H1 (cell line): ENCODE results near the gene MICU1. TPM values are rescaled to one million over a fixed set of nuclear protein-coding genes. Genes with fewer than 3 reads are reported as not detected.

ENCODE experiments used
- CTCF ChIA-PET: fragments of 300-600 bp; sonication (Branson Sonifier 250); formaldehyde crosslinking; loops from one replicate; lab custom pipeline; 2021; ENCODE audit not compliant: partially characterized antibody; lab: Charles Lee
- POLR2A ChIA-PET: fragments of 300-600 bp; sonication (Branson Sonifier 250); formaldehyde crosslinking; loops from one replicate; lab custom pipeline; 2021; ENCODE audit warnings: inconsistent platforms; ENCODE audit not compliant: partially characterized antibody; lab: Charles Lee
- DNase-seq, 2 experiments: peaks; one replicate each; pipeline versions ENCODE4 v3.0.0 to v3.0.0-alpha.2; 2010 to 2022; ENCODE audit warnings: low spot score in 2 of 2, low read depth in 1 of 2, mixed read lengths in 1 of 2
- FAIRE-seq: peaks from 2 replicates; lab custom pipeline; 2011; peaks lifted over from hg19 to GRCh38; lab: Jason Lieb, UNC
- H2AFZ ChIP-seq: 2 replicates; pipeline ENCODE4 v1.8.1; 2012; ENCODE audit warnings: low read length, inconsistent platforms
- H2AK5ac ChIP-seq: 2 replicates; pipeline ENCODE4 v1.6.1; 2013; ENCODE audit warnings: low read depth, low read length
- H2BK120ac ChIP-seq: replicated peaks from 2 replicates; pipeline ENCODE3; 2013; ENCODE audit warnings: low read depth, low read length, inconsistent platforms
- H2BK12ac ChIP-seq: 2 replicates; pipeline ENCODE4 v1.6.1; 2013; ENCODE audit warnings: low read depth, low read length
- H2BK15ac ChIP-seq: 2 replicates; pipeline ENCODE4 v1.6.1; 2013; ENCODE audit warnings: low read length
- H2BK20ac ChIP-seq: 2 replicates; pipeline ENCODE4 v1.6.1; 2013; ENCODE audit warnings: low read length
- H2BK5ac ChIP-seq: 2 replicates; pipeline ENCODE4 v1.6.1; 2013; ENCODE audit warnings: low read depth, low read length
- H3K14ac ChIP-seq: 2 replicates; pipeline ENCODE4 v1.6.1; 2013; ENCODE audit warnings: inconsistent platforms; ENCODE audit not compliant: insufficient read length
- H3K18ac ChIP-seq: 2 replicates; pipeline ENCODE4 v1.6.1; 2013; ENCODE audit warnings: low read length; ENCODE audit errors: extremely low read depth
- H3K23ac ChIP-seq: 2 replicates; pipeline ENCODE4 v1.6.1; 2013; ENCODE audit warnings: inconsistent platforms; ENCODE audit not compliant: insufficient read length
- H3K23me2 ChIP-seq: 2 replicates; pipeline ENCODE4 v1.6.1; 2013; ENCODE audit warnings: low read depth, low read length
- H3K27ac ChIP-seq: 2 replicates; pipeline ENCODE4 v1.6.1; 2011; ENCODE audit warnings: low read depth, low read length, inconsistent platforms
- H3K27me3 ChIP-seq, 4 experiments: replicated peaks in 1 of 4; 1 replicate in 1 of 4; 2 replicates in 3 of 4; pipeline versions ENCODE4 v1.6.1 to v1.8.1; 2011 to 2013; ENCODE audit warnings: low read length in 3 of 4, mild to moderate bottlenecking in 3 of 4, inconsistent platforms in 2 of 4, mixed read lengths in 2 of 4, moderate library complexity in 1 of 4; ENCODE audit not compliant: control insufficient read depth in 3 of 4, insufficient read depth in 3 of 4; ENCODE audit errors: extremely low read depth in 1 of 4
- H3K36me3 ChIP-seq, 4 experiments: 2 replicates each; pipeline versions ENCODE4 v1.6.1 to v1.8.1; 2011 to 2013; ENCODE audit warnings: mild to moderate bottlenecking in 4 of 4, low read length in 3 of 4, moderate library complexity in 2 of 4, control low read depth in 1 of 4, inconsistent platforms in 1 of 4; ENCODE audit not compliant: insufficient read depth in 4 of 4, control insufficient read depth in 2 of 4
- H3K4ac ChIP-seq: replicated peaks from 2 replicates; pipeline ENCODE3; 2013; ENCODE audit warnings: low read length, low read depth, mixed read lengths, inconsistent platforms; ENCODE audit not compliant: insufficient read length
- H3K4me1 ChIP-seq, 4 experiments: replicated peaks in 1 of 4; 1 replicate in 1 of 4; 2 replicates in 3 of 4; pipeline versions ENCODE4 v1.6.1 to v1.8.1; 2011 to 2013; ENCODE audit warnings: low read length in 3 of 4, inconsistent platforms in 2 of 4, mixed read lengths in 1 of 4; ENCODE audit not compliant: insufficient read depth in 4 of 4, control insufficient read depth in 3 of 4
- H3K4me2 ChIP-seq, 2 experiments: 2 replicates each; pipeline versions ENCODE4 v1.6.1 to v1.8.1; 2011 to 2013; ENCODE audit warnings: low read depth in 2 of 2, low read length in 2 of 2, control low read depth in 1 of 2, inconsistent platforms in 1 of 2, mild to moderate bottlenecking in 1 of 2; ENCODE audit not compliant: insufficient read depth in 1 of 2
- H3K4me3 ChIP-seq, 4 experiments: fragments of 200-600, 300-600 bp in 1 of 4; sonication (generic), shearing (Covaris generic), sonication (Bioruptor Twin) in 1 of 4; 2 replicates each; pipeline versions ENCODE4 v1.5.1 to v1.8.1; 2011 to 2016; ENCODE audit warnings: low read length in 4 of 4, low read depth in 3 of 4, control low read depth in 2 of 4, inconsistent platforms in 2 of 4, mild to moderate bottlenecking in 2 of 4, mixed read lengths in 1 of 4, moderate library complexity in 1 of 4; ENCODE audit not compliant: insufficient read depth in 2 of 4; ENCODE audit errors: extremely low read depth in 1 of 4
- H3K56ac ChIP-seq: replicated peaks from 2 replicates; pipeline ENCODE3; 2013; ENCODE audit warnings: low read depth, mild to moderate bottlenecking, mixed read lengths, low read length, inconsistent platforms; ENCODE audit not compliant: insufficient read length
- H3K79me1 ChIP-seq: 2 replicates; pipeline ENCODE4 v1.6.1; 2013; ENCODE audit warnings: low read depth, low read length, control low read depth
- H3K79me2 ChIP-seq, 2 experiments: 2 replicates each; pipeline versions ENCODE4 v1.6.1 to v1.8.1; 2012 to 2013; ENCODE audit warnings: low read length in 2 of 2, mild to moderate bottlenecking in 2 of 2, inconsistent platforms in 1 of 2; ENCODE audit not compliant: insufficient read depth in 2 of 2, control insufficient read depth in 1 of 2
- H3K9ac ChIP-seq, 4 experiments: replicated peaks in 1 of 4; 1 replicate in 1 of 4; 2 replicates in 3 of 4; pipeline versions ENCODE4 v1.6.1 to v1.8.1; 2011 to 2013; ENCODE audit warnings: low read depth in 3 of 4, low read length in 3 of 4, control low read depth in 2 of 4, mild to moderate bottlenecking in 2 of 4, moderate library complexity in 2 of 4, inconsistent platforms in 1 of 4; ENCODE audit errors: extremely low read depth in 1 of 4
- H3K9me3 ChIP-seq, 2 experiments: 2 replicates each; pipeline versions ENCODE4 v1.6.1 to v1.8.1; 2012 to 2013; ENCODE audit warnings: mild to moderate bottlenecking in 2 of 2, moderate library complexity in 2 of 2, control low read depth in 1 of 2, inconsistent platforms in 1 of 2, low read depth in 1 of 2, low read length in 1 of 2, mixed read lengths in 1 of 2; ENCODE audit not compliant: insufficient read depth in 2 of 2
- H4K20me1 ChIP-seq, 2 experiments: replicated peaks in 1 of 2; 2 replicates each; pipeline versions ENCODE3 to v1.8.1; 2011 to 2013; ENCODE audit warnings: inconsistent platforms in 2 of 2, low read length in 2 of 2, mild to moderate bottlenecking in 1 of 2; ENCODE audit not compliant: insufficient read depth in 2 of 2, control insufficient read depth in 1 of 2
- H4K5ac ChIP-seq: 2 replicates; pipeline ENCODE4 v1.6.1; 2013; ENCODE audit warnings: low read length, low read depth, mixed read lengths, inconsistent platforms; ENCODE audit not compliant: insufficient read length
- H4K8ac ChIP-seq: 2 replicates; pipeline ENCODE4 v1.8.0; 2013; ENCODE audit warnings: mild to moderate bottlenecking, moderate library complexity, low read length, inconsistent platforms; ENCODE audit not compliant: insufficient read depth; ENCODE audit errors: extremely low read depth
- H4K91ac ChIP-seq: replicated peaks from 2 replicates; pipeline ENCODE3; 2013; ENCODE audit warnings: low read length, mixed read lengths, inconsistent platforms; ENCODE audit not compliant: insufficient read length
- CEBPB ChIP-seq: IDR thresholded peaks from 2 replicates; pipeline ENCODE4 v1.6.1; 2012; ENCODE audit warnings: low read depth, low read length
- GTF2F1 ChIP-seq: IDR thresholded peaks from 2 replicates; pipeline ENCODE4 v1.6.1; 2012; ENCODE audit warnings: low read depth, low read length, improper control_type of control experiment, borderline replicate concordance
- KDM4A ChIP-seq: IDR thresholded peaks from one replicate; pipeline ENCODE4 v1.7.1; 2012; ENCODE audit warnings: low read depth, mild to moderate bottlenecking, moderate library complexity, low read length, inconsistent platforms; ENCODE audit not compliant: severe bottlenecking
- POU5F1 ChIP-seq: IDR thresholded peaks from 2 replicates; pipeline ENCODE4 v1.6.1; 2011; ENCODE audit warnings: low read depth, mild to moderate bottlenecking, low read length, moderate library complexity
- SIN3A ChIP-seq, 2 experiments: IDR thresholded peaks in 1 of 2; conservative IDR thresholded peaks in 1 of 2; 2 replicates each; pipeline ENCODE4 v1.6.1; 2011 to 2012; ENCODE audit warnings: low read length in 2 of 2, improper control_type of control experiment in 1 of 2, low read depth in 1 of 2, mild to moderate bottlenecking in 1 of 2
- SP2 ChIP-seq: IDR thresholded peaks from 2 replicates; pipeline ENCODE4 v1.6.1; 2012; ENCODE audit warnings: mild to moderate bottlenecking, low read length, inconsistent platforms
- SUZ12 ChIP-seq: fragments of 200-600 bp; sonication (generic); IDR thresholded peaks from 2 replicates; pipeline ENCODE4 v1.6.1; 2012; ENCODE audit warnings: mild to moderate bottlenecking, inconsistent platforms, low read length, moderate library complexity, mixed read lengths
- TAF7 ChIP-seq: optimal IDR thresholded peaks from 2 replicates; pipeline ENCODE3; 2011; ENCODE audit warnings: low read depth, mild to moderate bottlenecking, inconsistent platforms, low read length, moderate library complexity, borderline replicate concordance
- WGBS, 2 experiments: shearing (Covaris generic) in 1 of 2; methylation state at CpG; one replicate each; pipeline versions ENCODE4 v1.1.6 to v1.1.7; 2013 to 2015; ENCODE audit warnings: low lambda C conversion rate in 2 of 2, mixed read lengths in 2 of 2, inconsistent platforms in 1 of 2, low coverage in 1 of 2, missing lambda C conversion rate in 1 of 2; ENCODE audit not compliant: insufficient replicate concordance in 2 of 2, insufficient coverage in 1 of 2, insufficient read length in 1 of 2; ENCODE audit errors: extremely low coverage in 1 of 2, missing lambda C conversion rate in 1 of 2; 5-methylcytosine and 5-hydroxymethylcytosine counted together
- polyA plus RNA-seq, 7 experiments: library from polyadenylated mRNA; depleted of rRNA in 3 of 7; stranded (reverse) in 5 of 7; unstranded in 2 of 7; fragments of >200 nt in 5 of 7; fragments of 200-250 nt in 2 of 7; gene quantifications; 1 replicate in 5 of 7; 2 replicates in 1 of 7; 4 replicates in 1 of 7; pipeline versions ENCODE4 v1.2.1 to v1.2.3, GENCODE V29; 2011 to 2013; ENCODE audit warnings: missing spikeins in 2 of 7, mixed read lengths in 2 of 7
- total RNA-seq: library from RNA; stranded (reverse); fragmentation: NEBNext Ultra II Directional; extraction: Animal tissue kit (Norgen Biotek cat#: 25700); gene quantifications from 2 replicates; pipeline ENCODE4 v1.2.1, GENCODE V29; 2021
- TF ChIP-seq, protein P1 (sequence below): IDR thresholded peaks from 2 replicates; pipeline ENCODE4 v1.6.1; 2012; ENCODE audit warnings: low read length, inconsistent platforms

MICU1 gene
- total and polyA plus RNA-seq, 2 of the 8 experiments (the other 6 are each of a cell fraction or from before 2014, with no cell fraction given): 18.0 to 36.7 TPM

DNA sequence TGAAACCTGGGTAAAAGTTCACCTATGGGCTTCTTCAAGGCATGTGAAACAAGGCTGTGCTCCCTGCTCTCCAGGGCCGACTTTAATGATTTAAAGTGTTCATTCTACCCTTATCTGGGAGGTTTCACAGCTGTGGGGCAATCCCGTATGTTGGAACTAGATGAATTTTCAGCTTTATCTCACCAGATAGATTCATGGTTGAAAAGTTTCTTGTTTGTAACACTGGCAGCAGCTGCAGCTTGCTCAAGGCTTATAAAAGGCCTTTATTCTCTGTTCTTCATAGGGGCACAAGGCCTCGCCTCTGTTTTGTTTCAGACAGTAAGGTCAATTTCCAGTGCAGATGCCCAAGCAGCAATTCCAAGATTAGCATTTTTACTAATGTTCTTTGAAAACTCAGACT is 200.7 kb downstream of the MICU1 start:
- Histone ChIP-seq H3K18ac (no peak overlapping the region), H3K4me3 (no peak overlapping the region), H4K91ac (no peak overlapping the region), H3K4me2 (no peak overlapping the region), H3K9ac (no peak overlapping the region), H3K23me2 (no peaks in the 10 kb centered on the region; the same call in 1 of the 2 replicates), H3K4ac (no peak overlapping the region)
- 84% methylated on average over 3 of the region's 3 CpGs; no CpG with 5 or more reads in 1 of the 2 experiments for WGBS, 2 experiments
- no peak for TF ChIP-seq TAF7
- TF ChIP-seq GTF2F1: no peak
- TF ChIP-seq SIN3A (conservative IDR thresholded peaks at IDR 0.05 in 1 of 2, IDR thresholded peaks at IDR 0.05 in 1 of 2; ENCODE audit: low read depth in 1 of 2, low read length in 2 of 2): no peak
- no peak for TF ChIP-seq SP2
- TF ChIP-seq, protein P1, sequence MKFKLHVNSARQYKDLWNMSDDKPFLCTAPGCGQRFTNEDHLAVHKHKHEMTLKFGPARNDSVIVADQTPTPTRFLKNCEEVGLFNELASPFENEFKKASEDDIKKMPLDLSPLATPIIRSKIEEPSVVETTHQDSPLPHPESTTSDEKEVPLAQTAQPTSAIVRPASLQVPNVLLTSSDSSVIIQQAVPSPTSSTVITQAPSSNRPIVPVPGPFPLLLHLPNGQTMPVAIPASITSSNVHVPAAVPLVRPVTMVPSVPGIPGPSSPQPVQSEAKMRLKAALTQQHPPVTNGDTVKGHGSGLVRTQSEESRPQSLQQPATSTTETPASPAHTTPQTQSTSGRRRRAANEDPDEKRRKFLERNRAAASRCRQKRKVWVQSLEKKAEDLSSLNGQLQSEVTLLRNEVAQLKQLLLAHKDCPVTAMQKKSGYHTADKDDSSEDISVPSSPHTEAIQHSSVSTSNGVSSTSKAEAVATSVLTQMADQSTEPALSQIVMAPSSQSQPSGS: no peak
- no peak for TF ChIP-seq CEBPB
- TF ChIP-seq KDM4A: no peak
- TF ChIP-seq SUZ12: no peak
- no peak for TF ChIP-seq POU5F1
- TF ChIP-seq, all 59 proteins: peak for 0
- no peak overlapping the region for H3K14ac ChIP-seq
- no peak overlapping the region for H2BK15ac ChIP-seq
- H3K79me2 ChIP-seq: no peaks in the 10 kb centered on the region
- DNase-seq: no peak
- FAIRE-seq: no peak
- H3K36me3 ChIP-seq: peaks cover 0 to 15% (median 6%) of the 10 kb centered on the region in 4 experiments; a peak in 4 of 8 replicates
- H2BK12ac ChIP-seq: no peak overlapping the region
- no peaks in the 10 kb centered on the region for H3K79me1 ChIP-seq
- H3K9me3 ChIP-seq: peaks cover 11 to 15% of the 10 kb centered on the region in 2 experiments; a peak in 2 of 4 replicates
- ChIA-PET CTCF (interaction anchor here (1.4 kb wide), 1 partner anchor 24 kb away, joined by 3 read pairs; no protein-coding TSS in a partner anchor), POLR2A (interaction anchor here (0.6 kb wide), 1 partner anchor 19 kb away, joined by 4 read pairs; no protein-coding TSS in a partner anchor)
- no peak overlapping the region for H3K27ac ChIP-seq
- H3K27me3 ChIP-seq: no peaks in the 10 kb centered on the region
- no peak overlapping the region for H2AFZ ChIP-seq
- no peak overlapping the region for H3K23ac ChIP-seq
- H2BK20ac ChIP-seq: no peak overlapping the region
- peaks cover 0 to 7% (median 4%) of the 10 kb centered on the region in 4 experiments; a peak in 2 of 7 replicates for H3K4me1 ChIP-seq
- H3K56ac ChIP-seq: no peak overlapping the region
- no peak overlapping the region for H2BK5ac ChIP-seq
- H4K8ac ChIP-seq: no peak overlapping the region
- no peaks in the 10 kb centered on the region for H4K20me1 ChIP-seq
- H2BK120ac ChIP-seq: no peak overlapping the region
- no peak overlapping the region for H2AK5ac ChIP-seq
- H4K5ac ChIP-seq: no peak overlapping the region
